OCI-LY7 (cell line): ENCODE data around the gene ACACA. TPM values are rescaled to one million over a fixed set of nuclear protein-coding genes. Genes with fewer than 3 reads are reported as not detected.

Source experiments
- BruUV-seq: library from RNA; stranded (reverse); fragments of 400-500 nt; replicated peaks from 2 replicates; lab custom pipeline; 2021; lab: Mats Ljungman, UMichigan
- CTCF ChIA-PET: fragments of 300-600 bp; sonication (Branson Sonifier 250); formaldehyde crosslinking; loops from one replicate; lab custom pipeline; 2022; ENCODE audit warnings: antibody characterized with exemption; ENCODE audit not compliant: unreplicated experiment; lab: Charles Lee
- POLR2A ChIA-PET: fragments of 300-600 bp; sonication (Branson Sonifier 250); formaldehyde crosslinking; loops from one replicate; lab custom pipeline; 2022; ENCODE audit warnings: antibody characterized with exemption; lab: Charles Lee
- DNase-seq: peaks from one replicate; pipeline ENCODE4 v3.0.0-alpha.2; 2015; ENCODE audit warnings: low spot score
- H2AFZ ChIP-seq: fragments of 200-600 bp; sonication (generic), shearing (Covaris generic); 2 replicates; pipeline ENCODE4 v1.6.1; 2014; ENCODE audit warnings: mild to moderate bottlenecking, antibody characterized with exemption, low read length, moderate library complexity
- H3K27ac ChIP-seq: fragments of 200-600 bp; sonication (generic); 2 replicates; pipeline ENCODE4 v1.5.1; 2014; ENCODE audit warnings: mixed run types, low read depth, mild to moderate bottlenecking, moderate library complexity, low read length, inconsistent platforms; ENCODE audit not compliant: poor library complexity, severe bottlenecking
- H3K36me3 ChIP-seq: fragments of 200-600 bp; sonication (generic); 2 replicates; pipeline ENCODE4 v1.6.1; 2014; ENCODE audit warnings: mild to moderate bottlenecking, antibody characterized with exemption, low read length, moderate library complexity, mixed read lengths; ENCODE audit not compliant: insufficient read depth
- H3K4me1 ChIP-seq: fragments of 200-600 bp; sonication (generic); 2 replicates; pipeline ENCODE4 v1.5.1; 2014; ENCODE audit warnings: mild to moderate bottlenecking, low read length; ENCODE audit not compliant: insufficient read depth, poor library complexity, severe bottlenecking
- H3K4me2 ChIP-seq: fragments of 200-600 bp; sonication (generic); 2 replicates; pipeline ENCODE4 v1.6.1; 2014; ENCODE audit warnings: mild to moderate bottlenecking, low read length
- H3K4me3 ChIP-seq: fragments of 200-600 bp; sonication (generic); 2 replicates; pipeline ENCODE4 v1.5.1; 2014; ENCODE audit warnings: mild to moderate bottlenecking, low read depth, low read length; ENCODE audit not compliant: poor library complexity, severe bottlenecking
- H3K79me2 ChIP-seq: fragments of 200-600 bp; sonication (generic); 2 replicates; pipeline ENCODE4 v1.6.1; 2016; ENCODE audit warnings: low read depth, mild to moderate bottlenecking, low read length, moderate library complexity, mixed read lengths; ENCODE audit not compliant: insufficient read depth
- H3K9me2 ChIP-seq: fragments of 200-600 bp; sonication (generic); 2 replicates; pipeline ENCODE4 v1.6.1; 2016; ENCODE audit warnings: mild to moderate bottlenecking, low read length, mixed read lengths; ENCODE audit not compliant: insufficient read depth
- H3K9me3 ChIP-seq: fragments of 200-600 bp; sonication (generic); 2 replicates; pipeline ENCODE4 v1.6.1; 2014; ENCODE audit warnings: mild to moderate bottlenecking, mixed run types, low read length, mixed read lengths
- H4K20me1 ChIP-seq: fragments of 200-600 bp; sonication (generic); 2 replicates; pipeline ENCODE4 v1.6.1; 2014; ENCODE audit warnings: mild to moderate bottlenecking, antibody characterized with exemption, low read length, moderate library complexity, mixed read lengths; ENCODE audit not compliant: insufficient read depth
- EZH2phosphoT487 ChIP-seq: fragments of 200-600 bp; sonication (generic); IDR thresholded peaks from 2 replicates; pipeline ENCODE4 v1.6.1; 2018; ENCODE audit warnings: low read depth, borderline replicate concordance, mild to moderate bottlenecking, mixed run types, antibody characterized with exemption, low read length, moderate library complexity, mixed read lengths
- intact Hi-C: fragments of 100-400 bp; cut with micrococcal nuclease; formaldehyde crosslinking; loops from one replicate; pipeline ENCODE4 v1.10.0; 2022; ENCODE audit not compliant: unreplicated experiment
- total RNA-seq, 2 experiments: library from RNA; depleted of rRNA in 1 of 2; stranded (reverse); fragments of >200 nt in 1 of 2; shearing (Covaris generic) in 1 of 2; gene quantifications; 2 replicates each; pipeline ENCODE4 v1.2.3, GENCODE V29; 2014 to 2022
- TF ChIP-seq, protein P1 (sequence below): fragments of 200-600 bp; sonication (generic); conservative IDR thresholded peaks from 2 replicates; pipeline ENCODE4 v1.5.1; 2014; ENCODE audit warnings: mild to moderate bottlenecking, antibody characterized with exemption, low read length, moderate library complexity, mixed read lengths

Gene ACACA
- total RNA-seq, 2 experiments from 2014 or later, result 32.1 to 98.3 TPM

DNA sequence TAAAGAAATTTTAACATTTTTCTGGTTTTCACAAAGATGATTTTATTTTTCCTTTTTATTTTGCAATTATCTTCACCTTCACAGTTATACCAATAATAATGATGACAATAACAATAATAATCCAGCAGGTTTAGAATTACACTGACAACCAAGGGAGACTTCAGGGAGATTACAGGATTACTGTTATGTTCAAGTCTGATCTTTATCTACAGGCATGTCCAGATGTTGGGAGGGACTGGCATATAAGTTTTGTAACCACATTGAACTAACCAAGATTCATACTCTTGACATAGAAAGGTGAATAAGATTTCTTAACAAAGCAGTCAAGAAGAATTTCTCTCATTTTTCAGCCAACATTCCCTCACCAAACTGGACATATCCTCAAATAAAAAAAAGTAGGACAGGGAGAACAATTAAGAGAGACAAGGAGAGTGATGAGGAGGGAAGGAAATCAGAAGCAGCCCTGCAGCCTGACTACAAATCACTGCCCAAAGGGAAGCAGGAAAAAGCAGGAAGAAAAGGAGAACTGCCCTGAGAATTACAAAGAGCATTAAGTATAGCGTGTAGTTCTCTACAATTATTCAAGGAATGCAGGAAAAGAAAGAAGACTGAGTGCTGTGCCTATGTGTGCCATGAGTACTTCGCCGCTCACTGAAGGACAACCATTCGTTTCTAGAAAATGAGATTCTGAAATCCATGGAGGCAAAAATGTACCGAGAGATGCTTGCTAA, 186.6 kb downstream of the ACACA start:
- Histone ChIP-seq H3K4me2 (no peak overlapping the region), H3K27ac (no peak overlapping the region), H3K4me3 (no peak overlapping the region), H3K4me1 (no peaks in the 10 kb centered on the region), H4K20me1 (no peaks in the 10 kb centered on the region), H2AFZ (no peak overlapping the region), H3K9me3 (no peaks in the 10 kb centered on the region), H3K9me2 (no peaks in the 10 kb centered on the region), H3K79me2 (no peaks in the 10 kb centered on the region), H3K36me3 (peaks cover 68% of the 10 kb centered on the region)
- ChIA-PET CTCF (no interaction called here), POLR2A (no interaction called here)
- DNase-seq, result no peak
- no TSS peak for BruUV-seq
- no peak for TF ChIP-seq EZH2phosphoT487
- TF ChIP-seq, protein P1, sequence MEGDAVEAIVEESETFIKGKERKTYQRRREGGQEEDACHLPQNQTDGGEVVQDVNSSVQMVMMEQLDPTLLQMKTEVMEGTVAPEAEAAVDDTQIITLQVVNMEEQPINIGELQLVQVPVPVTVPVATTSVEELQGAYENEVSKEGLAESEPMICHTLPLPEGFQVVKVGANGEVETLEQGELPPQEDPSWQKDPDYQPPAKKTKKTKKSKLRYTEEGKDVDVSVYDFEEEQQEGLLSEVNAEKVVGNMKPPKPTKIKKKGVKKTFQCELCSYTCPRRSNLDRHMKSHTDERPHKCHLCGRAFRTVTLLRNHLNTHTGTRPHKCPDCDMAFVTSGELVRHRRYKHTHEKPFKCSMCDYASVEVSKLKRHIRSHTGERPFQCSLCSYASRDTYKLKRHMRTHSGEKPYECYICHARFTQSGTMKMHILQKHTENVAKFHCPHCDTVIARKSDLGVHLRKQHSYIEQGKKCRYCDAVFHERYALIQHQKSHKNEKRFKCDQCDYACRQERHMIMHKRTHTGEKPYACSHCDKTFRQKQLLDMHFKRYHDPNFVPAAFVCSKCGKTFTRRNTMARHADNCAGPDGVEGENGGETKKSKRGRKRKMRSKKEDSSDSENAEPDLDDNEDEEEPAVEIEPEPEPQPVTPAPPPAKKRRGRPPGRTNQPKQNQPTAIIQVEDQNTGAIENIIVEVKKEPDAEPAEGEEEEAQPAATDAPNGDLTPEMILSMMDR, result no peak
- intact Hi-C loops, result no loop called here

DNA sequence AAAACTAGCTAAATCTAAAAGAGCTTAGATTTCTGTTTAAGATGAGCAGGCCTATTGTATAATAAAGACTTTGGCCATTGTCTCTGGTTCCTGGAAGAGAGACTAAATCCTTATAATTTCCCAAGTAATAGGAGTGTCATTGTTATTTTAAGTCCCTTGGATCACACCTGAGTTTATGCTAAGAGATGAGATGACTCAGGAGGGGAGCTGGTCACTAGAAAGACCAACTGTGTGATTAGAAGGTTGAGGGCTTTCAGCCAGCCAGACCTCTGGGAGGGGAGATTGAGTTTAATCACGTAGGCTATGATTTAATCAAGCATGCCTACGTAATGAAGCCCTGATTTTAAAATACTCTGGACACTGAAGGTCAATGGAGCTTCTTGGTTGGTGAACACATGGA, 187.8 kb downstream of the ACACA start:
- no peak overlapping the region for H3K27ac ChIP-seq
- no peak overlapping the region for H3K4me3 ChIP-seq
- H3K4me1 ChIP-seq, result no peaks in the 10 kb centered on the region
- no peak overlapping the region for H3K4me2 ChIP-seq
- intact Hi-C loops, result no loop called here
- TF ChIP-seq, protein P1, result no peak
- no peak for TF ChIP-seq EZH2phosphoT487
- peaks cover 72% of the 10 kb centered on the region for H3K36me3 ChIP-seq
- POLR2A ChIA-PET, result no interaction called here
- no TSS peak for BruUV-seq
- H3K79me2 ChIP-seq, result no peaks in the 10 kb centered on the region
- no peak overlapping the region for H2AFZ ChIP-seq
- no peaks in the 10 kb centered on the region for H3K9me2 ChIP-seq
- no peak for DNase-seq
- CTCF ChIA-PET, result no interaction called here
- H3K9me3 ChIP-seq, result no peaks in the 10 kb centered on the region
- no peaks in the 10 kb centered on the region for H4K20me1 ChIP-seq

DNA sequence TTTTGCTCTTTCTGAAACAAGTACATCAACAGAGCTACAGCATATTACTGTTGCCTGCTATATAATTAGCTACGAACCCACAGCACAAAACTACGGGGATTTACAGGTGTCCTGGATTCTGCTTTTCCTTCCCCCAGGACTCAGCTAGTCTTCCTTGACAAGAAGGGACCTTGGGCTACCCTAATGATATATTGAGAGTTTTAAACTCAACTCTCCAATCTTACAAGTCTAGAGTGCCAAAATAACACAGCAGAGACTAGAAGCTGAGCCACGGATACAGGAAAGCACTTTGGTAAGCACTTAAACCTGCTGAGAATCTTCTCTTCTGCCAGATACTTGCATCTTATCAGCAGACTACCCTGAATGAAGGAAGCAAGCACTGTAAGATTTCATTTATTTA, 192.2 kb downstream of the ACACA start:
- ChIA-PET CTCF (no interaction called here), POLR2A (interaction anchor here (0.6 kb wide), 1 partner anchor 172 kb away, joined by 3 read pairs; no protein-coding TSS in a partner anchor)
- Histone ChIP-seq H3K9me3 (no peaks in the 10 kb centered on the region), H3K27ac (no peak overlapping the region), H3K36me3 (peaks cover 45% of the 10 kb centered on the region), H4K20me1 (no peaks in the 10 kb centered on the region), H3K4me3 (no peak overlapping the region), H3K9me2 (no peaks in the 10 kb centered on the region), H3K4me1 (no peaks in the 10 kb centered on the region), H2AFZ (no peak overlapping the region), H3K79me2 (no peaks in the 10 kb centered on the region), H3K4me2 (no peak overlapping the region)
- TF ChIP-seq, protein P1, result no peak
- no peak for TF ChIP-seq EZH2phosphoT487
- intact Hi-C loops, result no loop called here
- BruUV-seq, result no TSS peak
- no peak for DNase-seq
